Right lobe of liver (tissue), 4 donors: ENCODE data around the gene CLN3.
"Not testable (repeated sequence)": the region's sequence is repeated elsewhere in the genome, so short reads cannot be mapped to it uniquely, and the experiment has no call there.

Experiments used
- POLR2A ChIP-seq: fragments of 450-650 bp; IDR thresholded peaks from one replicate; pipeline ENCODE4 v1.6.1; 2017; ENCODE audit warnings: antibody characterized with exemption, mild to moderate bottlenecking
- TF ChIP-seq, protein P1 (sequence below), 4 donors: fragments of 200-600 bp in 3 of 4; fragments of 450-650 bp in 1 of 4; IDR thresholded peaks; one replicate each; pipeline versions ENCODE4 v1.5.1 to v1.8.0; 2016 to 2022; ENCODE audit warnings: antibody characterized with exemption in 4 of 4, mild to moderate bottlenecking in 2 of 4
- donor health status: DM: no; HTN: no; CAD: no.
- donor health status: DM: no; HTN: no; CAD: no.
- donor health status: DM: no; HTN: yes; CAD: no.

DNA sequence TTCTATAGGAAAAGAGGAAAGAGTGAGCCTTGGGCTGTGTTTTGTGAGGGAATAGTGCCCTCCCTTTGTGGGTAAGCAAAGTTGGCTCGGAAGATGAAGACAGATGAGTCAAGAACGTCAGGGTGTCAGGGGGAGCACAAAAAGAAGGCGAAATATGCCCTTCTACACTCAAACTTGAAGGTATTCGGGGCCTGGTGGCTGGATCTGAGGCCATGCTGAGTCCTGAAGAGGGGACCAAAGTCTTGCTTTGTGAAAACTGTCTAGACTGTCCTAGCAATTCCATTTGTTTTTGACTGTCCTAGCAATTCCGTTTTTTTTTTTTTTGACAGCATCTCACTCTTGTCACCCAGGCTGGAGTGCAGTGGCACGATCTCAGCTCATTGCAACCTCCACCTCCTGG lies 53.0 kb downstream of the CLN3 start:
- TF ChIP-seq, protein P1, sequence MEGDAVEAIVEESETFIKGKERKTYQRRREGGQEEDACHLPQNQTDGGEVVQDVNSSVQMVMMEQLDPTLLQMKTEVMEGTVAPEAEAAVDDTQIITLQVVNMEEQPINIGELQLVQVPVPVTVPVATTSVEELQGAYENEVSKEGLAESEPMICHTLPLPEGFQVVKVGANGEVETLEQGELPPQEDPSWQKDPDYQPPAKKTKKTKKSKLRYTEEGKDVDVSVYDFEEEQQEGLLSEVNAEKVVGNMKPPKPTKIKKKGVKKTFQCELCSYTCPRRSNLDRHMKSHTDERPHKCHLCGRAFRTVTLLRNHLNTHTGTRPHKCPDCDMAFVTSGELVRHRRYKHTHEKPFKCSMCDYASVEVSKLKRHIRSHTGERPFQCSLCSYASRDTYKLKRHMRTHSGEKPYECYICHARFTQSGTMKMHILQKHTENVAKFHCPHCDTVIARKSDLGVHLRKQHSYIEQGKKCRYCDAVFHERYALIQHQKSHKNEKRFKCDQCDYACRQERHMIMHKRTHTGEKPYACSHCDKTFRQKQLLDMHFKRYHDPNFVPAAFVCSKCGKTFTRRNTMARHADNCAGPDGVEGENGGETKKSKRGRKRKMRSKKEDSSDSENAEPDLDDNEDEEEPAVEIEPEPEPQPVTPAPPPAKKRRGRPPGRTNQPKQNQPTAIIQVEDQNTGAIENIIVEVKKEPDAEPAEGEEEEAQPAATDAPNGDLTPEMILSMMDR (IDR thresholded peaks at IDR 0.05): not testable (repeated sequence)
- not testable (repeated sequence) for TF ChIP-seq POLR2A
